Glomerular endothelial cell (primary cell): Measurements from ENCODE around the gene CCDC170. TPM values are rescaled to one million over a fixed set of nuclear protein-coding genes. Genes with fewer than 3 reads are reported as not detected.
"Not testable (repeated sequence)": the region's sequence is repeated elsewhere in the genome, so short reads cannot be mapped to it uniquely, and the experiment has no call there.

Experiments
- DNase-seq: peaks from one replicate; pipeline ENCODE4 v3.0.0-alpha.2; 2011; ENCODE audit warnings: low read depth, low spot score; ENCODE audit errors: extremely low read depth
- total RNA-seq: library from RNA; depleted of rRNA; stranded (reverse); fragments of >200 nt; gene quantifications from 2 replicates; pipeline ENCODE4 v1.2.3, GENCODE V29; 2015

Gene CCDC170
- total RNA-seq, 1 donor from 2014 or later: under 0.01 TPM

DNA sequence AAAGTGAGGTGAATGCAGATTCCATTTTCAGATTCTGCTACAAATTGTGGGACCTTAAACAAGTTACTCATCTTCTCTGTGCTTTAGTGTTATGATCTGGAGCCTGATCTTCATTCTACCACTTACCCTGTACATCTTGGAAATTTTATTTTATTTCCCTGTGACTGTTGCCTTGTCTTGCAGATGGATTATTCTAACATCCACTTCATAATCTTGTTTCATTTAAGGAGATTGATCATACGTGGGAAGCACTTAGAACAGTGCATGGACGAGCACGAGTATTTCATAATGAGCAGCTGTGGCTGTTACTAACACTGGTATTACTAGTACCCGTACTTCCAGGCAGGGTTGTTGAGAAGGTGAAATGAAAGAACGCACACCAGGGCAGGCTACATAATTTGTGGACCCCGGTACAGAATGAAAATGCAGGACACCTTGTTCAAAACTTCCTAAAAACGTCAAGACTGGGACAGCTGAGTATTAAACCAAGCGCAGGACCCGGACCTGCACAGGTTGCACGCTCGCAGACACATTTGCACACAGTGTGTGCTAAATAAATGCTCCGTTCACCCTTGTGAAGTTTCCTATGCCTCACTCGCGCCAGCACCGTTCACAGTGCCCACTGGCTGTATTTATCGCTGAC lies 535 bp upstream of the CCDC170 start:
- no peak for DNase-seq

DNA sequence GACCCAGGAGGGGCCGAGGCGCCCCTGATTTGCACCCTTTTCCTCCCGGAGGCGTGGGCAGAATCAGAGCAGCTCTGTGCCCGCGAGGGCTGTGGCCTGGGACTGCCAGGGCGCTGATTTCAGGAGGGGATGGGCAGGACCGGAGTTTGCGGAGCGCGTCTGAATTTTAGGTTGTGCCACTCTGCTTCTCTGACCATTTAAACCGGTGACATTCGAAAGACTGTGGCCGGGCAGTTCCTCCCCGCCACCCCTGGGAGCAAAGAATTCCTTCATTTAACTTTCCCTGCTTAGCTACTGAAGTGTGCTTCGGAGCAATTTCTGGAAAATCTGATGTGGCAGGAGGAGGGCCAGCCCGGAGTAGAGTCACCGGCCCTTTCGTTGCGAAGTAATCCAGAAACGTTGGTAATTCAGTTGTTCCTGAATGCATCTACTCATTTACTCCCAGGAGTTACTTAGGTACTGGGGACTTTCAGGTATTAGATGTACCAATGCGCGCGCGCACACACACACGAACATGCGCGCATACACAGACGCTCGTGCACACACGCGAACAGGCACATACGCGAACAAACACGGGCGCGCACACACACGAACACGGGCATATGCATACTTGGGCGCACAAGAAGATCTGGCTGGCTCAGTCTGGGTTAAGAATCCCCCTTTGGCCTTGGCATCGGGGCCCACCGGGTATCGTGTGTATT lies 568 bp downstream of the CCDC170 start:
- DNase-seq: no peak

DNA sequence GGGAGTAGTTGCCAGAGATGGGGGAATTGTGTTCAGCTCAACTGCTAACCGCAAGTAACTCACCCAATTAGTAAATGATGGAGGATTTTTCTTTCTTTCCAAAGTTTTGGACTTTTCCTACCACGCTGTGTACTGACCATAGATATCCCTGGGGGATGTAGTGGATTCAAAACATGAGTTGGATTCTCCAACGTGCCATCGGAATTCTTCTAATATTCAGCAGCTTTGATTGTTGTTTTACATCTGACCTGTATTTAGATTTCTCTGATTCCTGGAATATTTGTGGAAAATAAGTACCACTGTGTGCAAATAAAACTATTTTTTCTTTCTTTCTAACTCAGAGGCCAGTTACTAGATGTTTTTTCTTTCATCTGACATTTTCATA lies 1.1 kb downstream of the CCDC170 start:
- no peak for DNase-seq

DNA sequence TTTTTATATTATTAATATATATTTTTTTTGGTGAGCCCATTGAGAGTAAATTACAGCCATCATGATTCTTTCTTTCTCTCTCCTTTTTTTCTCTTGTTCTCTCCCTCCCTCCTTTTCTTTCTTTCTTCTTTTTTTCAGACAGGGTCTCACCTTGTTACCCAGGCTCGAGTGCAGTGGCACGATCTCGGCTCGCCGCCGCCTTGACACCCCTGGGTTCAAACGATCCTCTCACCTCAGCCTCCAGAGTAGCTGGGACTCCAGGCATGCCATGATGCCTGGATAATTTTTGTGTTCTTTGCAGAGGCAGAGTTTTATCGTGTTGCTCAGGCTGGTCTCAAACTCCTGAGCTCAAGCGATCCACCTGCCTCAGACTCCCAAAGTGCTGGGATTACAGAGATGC lies 1.6 kb downstream of the CCDC170 start:
- no peak for DNase-seq

DNA sequence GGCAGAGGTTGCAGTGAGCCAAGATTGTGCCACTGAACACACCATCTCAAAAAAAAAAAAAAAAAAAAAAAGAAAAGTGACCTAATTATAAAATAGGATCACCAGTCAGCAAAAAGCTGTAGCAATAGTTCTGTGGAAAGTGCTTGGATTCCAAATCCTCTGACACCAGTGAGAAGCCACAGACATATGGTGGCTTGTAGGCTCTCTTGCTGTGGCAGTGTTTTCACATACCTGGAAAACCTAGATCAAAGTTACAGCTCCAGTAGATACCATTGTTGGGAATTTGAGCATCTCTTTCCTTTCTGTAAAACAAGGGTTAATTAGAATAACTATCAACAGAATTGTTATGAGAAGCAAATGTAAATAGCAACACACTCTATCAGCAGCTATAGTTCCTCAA lies 4.1 kb downstream of the CCDC170 start:
- no peak for DNase-seq

DNA sequence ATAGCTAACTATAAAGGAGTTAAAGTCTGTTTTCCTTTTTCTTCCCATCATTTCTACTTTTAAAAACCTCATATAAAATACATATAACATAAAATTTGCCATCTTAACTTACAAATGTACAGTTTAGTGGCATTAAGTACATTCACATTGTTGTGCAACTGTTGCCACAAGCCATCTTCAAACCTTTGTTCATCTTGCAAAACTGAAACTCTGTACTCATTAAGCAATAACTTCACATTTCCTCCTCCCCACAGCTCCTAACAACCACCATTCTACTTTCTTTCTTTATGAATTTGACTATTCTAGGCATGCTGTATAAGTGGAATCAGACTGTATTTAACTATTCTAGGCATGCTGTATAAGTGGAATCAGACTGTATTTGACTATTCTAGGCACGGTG lies 4.5 kb downstream of the CCDC170 start:
- no peak for DNase-seq

DNA sequence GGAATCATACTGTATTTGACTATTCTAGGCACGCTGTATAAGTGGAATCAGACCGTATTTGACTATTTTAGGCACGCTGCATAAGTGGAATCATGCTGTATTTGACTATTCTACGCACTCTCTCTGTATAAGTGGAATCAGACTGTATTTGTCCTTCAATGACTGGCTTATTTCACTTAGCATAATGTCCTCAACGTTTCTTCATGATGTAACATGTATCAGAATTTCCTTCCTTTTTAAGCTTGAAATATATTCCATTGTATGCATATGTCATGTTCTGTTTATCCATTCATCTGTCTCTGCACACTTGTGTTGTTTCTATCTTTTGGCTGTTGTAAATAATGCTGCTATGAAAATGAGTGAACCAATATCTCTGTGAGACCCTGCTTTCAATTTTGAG lies 5.7 kb downstream of the CCDC170 start:
- DNase-seq: no peak

DNA sequence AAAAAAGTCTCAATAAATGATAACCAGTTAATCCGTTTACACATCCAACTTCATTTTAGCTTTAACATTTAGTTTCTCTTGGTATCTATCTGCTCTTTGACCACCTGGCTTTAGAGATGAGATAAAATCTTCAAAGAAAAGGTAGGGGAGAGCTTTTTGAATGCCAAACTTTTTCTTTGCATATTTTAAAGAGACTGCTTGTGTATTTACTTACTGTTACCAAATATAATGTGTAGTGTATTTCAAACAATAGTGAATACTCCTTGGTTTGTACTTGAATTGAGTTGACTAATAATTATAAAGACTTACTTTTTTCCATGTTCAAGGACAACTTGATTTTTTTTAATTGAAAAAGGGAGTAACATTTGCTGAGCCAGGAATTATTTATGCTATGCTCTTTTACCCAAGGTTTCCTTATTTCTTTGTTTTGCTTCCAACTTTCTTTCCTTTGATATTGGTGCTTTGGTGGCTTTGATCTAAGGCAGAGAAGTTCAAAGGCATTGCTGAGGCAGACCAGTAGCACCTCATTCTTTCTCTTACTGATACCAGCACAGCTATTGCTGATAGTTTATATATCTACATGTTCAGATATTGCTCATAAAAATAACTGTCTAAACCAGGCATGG lies 7.8 kb downstream of the CCDC170 start:
- no peak for DNase-seq

DNA sequence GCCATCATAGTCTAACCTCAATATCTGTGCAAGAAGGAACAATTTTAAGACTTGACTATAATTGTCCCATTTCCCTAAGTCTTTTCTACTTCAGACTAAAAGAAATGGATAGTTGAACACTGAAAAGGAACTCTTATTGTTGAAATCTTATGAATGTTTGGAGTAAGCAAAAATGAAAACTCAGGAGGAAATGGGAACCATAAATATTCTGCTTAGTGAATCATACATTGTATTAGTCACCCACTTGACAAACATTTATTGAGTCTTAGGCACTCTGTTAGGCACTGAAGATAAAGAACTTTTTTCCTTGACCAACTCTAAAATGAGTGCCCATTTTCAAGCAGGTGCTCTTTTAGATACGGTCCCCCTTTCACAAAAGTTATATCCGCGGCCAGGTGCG lies 8.7 kb downstream of the CCDC170 start:
- DNase-seq: no peak

DNA sequence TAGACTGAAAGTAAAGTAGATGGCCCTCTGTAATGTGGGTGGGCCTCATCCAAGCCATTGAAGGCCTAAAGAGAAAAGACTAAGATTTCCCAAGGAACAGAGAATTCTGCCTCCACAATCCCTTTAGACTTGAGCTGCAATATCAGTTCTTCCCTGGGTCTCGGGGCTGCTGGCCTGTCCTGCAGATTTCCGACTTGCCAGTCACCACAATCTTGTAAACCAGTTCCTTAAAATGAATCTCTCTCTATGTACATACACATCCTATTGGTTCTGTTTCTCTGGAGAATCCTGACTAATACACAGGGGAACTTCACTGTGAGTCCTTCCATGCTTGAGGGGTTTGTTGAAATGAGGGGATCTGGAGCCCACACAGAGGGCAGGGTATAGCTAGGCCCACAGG lies 12.9 kb downstream of the CCDC170 start:
- DNase-seq: no peak

DNA sequence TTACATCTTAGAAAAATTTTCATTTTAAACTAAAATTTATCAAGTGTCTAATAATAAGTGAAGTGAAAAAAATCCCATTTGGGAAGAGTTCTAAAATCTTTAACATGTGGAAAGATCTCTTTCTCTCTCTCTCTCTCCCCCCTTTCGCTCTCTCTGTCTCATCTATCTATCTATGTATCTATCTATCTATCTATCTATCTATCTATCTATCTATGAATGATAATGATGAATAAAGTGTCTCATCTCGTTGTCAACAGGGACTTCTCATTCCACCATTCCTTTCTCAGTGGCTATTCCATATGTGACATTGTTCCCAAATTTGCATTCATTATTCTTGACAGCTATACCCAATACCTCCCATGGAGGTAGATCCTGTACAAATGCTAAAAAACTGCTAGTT lies 15.2 kb downstream of the CCDC170 start:
- no peak for DNase-seq

DNA sequence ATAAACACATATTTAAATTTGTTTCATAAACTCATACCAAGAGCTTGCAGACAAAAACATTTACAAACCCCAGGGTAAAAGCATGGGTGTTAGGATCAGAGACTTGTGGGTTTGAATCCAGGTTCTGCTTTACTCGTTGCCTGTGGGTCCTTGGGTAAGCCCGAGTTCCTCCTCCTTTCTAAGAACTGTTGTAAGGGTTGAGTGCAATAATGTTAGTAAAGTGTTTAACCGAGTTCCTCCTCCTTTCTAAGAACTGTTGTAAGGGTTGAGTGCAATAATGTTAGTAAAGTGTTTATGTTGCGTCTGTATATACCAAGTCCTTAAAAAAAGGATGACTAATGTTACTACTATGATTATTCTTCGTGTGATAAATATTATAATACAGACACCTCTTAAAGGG lies 18.7 kb downstream of the CCDC170 start:
- no peak for DNase-seq

DNA sequence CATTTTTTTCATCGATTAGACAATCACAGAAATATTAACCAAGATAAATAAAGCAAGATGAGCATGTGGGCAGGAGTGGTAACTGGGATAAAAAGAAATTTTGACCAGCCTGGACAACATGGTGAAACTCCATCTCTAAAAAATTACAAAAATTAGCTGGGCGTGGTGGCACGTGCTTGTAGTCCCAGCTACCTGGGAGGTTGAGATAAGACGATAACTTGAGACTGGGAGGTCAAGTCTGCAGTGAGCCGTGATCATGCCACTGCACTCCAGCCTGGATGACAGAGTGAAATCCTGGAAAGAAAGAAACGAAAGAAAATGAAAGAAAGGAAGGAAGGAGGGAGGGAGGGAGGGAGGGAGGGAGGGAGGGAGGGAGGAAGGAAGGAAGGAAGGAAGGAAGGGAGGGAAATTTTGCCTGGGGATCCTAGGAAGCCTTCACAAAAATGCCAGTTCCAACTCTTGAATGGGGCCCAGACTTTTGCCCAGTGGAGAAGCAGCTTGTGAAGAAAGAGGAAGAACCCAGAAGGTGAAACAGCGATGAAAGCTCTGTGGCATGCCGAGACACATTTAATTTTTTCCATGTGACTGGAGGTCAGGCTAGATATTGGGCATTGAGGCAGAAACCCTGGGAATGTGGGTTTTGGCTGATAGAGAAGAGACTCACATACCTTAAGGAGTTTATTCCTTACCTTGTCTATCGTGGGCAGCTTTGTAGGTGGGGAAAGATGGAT lies 20.3 kb downstream of the CCDC170 start:
- DNase-seq: no peak

DNA sequence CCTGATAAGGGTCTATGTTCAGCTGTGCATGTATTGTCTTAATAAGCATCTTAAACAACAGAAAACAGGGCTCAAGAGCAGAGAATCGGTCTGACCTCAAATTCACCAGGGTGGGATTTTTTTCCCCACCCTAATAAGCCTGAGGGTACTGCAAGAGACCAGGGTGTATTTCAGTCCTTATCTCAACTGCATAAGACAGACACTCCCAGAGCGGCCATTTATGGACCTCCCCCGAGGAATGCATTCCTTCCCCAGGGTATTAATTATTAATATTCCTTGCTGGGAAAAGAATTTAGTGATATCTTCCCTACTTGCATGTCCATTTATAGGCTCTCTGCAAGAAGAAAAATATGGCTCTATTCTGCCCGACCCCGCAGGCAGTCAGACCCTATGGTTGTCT lies 25.2 kb downstream of the CCDC170 start:
- DNase-seq: not testable (repeated sequence)

DNA sequence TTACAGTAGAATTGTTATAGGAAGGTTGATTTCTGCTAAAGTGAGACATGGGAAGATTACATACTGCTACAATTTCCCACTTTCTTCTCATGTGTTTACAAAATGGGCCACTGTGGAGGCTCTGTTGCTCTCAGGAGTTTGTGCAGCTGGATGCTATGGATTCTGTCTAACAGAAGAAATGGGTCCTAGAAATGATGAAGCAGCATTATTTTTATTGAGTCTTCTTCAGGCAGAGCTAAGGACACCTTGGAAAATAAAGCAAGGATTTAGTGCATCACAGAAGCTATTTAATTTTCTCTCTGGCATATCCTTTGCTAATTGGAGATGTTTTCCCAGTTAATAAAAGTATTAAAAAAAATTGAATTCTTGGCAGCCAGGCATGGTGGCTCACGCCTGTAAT lies 29.2 kb downstream of the CCDC170 start:
- no peak for DNase-seq

DNA sequence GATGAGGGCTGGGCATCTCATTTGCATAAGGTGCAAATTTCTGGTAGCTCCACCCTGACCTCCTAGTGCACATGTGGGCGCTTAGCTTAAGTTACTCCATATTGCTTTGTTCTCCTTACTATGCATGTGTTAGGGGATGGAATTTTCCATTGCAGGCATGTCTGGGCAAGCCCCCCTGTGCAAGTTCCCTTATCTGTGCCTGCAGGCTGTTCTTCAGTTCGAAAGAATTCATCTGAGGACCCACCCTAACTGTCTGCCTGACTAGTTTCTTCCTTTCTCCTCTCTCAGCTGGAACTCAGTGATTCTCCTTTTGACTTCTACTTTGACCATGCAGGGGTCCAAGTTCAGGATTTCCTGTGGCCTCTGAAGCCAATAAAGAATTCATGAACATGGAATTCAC lies 30.2 kb downstream of the CCDC170 start:
- DNase-seq: no peak

DNA sequence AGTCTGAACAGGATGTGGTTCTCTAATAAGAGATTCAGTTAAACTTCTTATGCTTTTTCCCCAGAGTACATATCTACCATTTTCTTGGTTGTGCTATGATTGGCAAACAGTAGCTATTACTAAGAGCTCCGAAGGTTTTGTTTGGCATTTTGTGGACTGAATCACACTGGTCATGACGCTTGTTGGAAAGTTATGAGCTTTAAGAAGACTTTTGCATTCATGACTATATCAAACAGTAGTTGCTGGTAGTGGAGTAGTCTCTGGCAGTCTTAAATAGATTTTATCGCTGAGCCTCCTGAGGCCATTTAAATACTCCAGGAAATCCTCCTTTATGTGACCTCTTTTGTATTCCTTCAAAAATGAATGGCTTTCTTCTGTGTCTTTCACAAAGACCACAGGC lies 40.8 kb downstream of the CCDC170 start:
- DNase-seq: no peak

DNA sequence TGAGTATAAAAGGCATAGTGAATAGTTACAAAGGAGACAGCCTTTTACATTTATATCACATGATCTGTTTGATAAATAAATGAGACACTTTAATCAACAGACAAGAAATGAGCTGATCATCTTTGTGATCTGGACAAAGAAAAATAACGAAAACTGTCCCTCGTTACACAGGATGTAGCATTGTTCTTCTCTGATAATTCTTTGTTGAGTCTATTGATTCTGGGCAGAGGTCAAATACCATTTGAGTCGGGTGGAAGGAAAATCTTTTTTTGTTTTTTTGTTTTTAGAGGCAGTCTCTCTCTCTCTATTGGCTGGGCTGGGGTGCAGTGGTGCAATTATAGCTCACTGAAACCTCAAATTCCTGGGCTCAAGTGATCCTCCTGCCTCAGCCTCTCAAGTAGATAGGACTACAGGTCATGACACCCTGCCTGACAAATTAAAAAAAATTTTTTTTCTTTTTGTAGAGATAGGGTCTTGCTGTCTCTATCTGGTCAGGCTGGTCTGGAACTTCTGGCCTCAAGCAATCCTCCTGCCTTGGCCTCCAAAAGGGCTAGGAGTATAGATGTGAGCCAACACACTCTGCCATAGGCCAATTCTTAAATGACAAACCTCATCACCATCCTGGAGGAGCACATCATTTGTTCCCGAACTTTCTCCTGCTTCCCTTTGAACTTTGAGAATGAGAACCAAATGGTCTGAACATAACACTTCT lies 41.8 kb downstream of the CCDC170 start:
- no peak for DNase-seq

DNA sequence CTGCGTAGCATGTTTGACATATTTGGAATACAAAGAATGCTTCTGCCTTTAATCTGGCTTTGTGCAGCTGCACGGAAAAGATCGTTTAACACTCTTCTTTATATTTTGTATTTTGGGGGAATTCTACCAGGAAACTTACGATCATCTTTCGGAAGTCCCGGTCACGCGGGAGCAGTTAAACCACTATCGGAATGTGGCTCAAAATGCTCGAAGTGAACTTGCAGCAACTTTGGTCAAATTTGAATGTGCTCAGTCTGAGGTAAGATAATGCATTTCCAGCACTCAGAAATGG lies 42.3 kb downstream of the CCDC170 start:
- no peak for DNase-seq

DNA sequence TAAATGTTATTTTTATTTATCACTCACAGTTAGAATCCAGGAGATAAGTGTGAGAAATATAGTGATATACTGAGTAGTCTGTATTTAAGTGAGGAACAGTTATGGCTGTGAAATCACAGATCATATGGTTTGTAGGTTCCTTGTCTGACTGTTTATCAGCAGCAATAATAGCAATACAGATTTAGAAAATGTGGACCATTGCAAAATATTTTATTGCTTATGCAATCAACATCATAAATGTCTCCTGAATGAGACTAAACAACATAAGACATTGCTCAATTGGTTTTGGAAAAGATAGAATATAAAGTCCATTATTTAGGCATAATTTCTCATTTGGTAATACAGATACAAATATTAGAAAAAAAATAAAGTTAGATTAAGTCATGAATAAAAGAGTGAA lies 43.7 kb downstream of the CCDC170 start:
- DNase-seq: no peak

DNA sequence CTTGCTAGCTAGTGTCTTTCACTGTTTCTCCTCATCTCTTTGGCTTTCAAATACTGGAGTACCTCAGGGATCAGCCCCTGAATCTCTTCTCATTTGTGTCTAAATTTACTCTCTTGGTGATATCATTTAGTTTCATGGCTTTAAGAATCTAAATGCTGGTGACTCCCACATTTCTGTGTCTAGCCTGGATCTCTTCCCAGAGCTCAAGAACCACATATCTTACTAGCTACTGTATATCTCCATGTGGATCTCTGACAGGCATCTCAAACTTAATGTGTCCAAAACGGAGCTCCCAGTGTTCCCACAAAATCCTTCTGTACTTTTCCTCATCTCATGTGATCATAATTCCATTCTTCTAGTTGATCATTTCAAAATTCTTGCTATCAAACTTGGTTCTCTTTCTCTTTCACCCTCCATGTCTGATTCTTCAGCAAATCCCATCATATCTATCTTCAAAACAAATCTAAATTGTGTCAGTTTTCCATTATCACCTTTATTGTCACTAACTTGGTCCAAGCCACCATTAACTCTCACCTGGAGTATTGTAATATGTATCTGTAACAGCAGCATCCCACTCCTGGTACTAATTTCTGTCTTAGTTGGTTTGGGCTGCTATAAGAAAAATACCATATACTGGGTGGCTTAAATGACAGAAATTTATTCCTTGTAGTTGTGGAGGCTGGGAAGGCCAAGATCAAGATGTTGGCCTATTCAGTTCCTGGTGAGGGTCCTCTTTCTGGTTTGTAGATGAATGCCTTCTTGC lies 45.9 kb downstream of the CCDC170 start:
- DNase-seq: no peak
